Mesothelial cell of epicardium (in vitro differentiated cells): ENCODE data around the gene ST7. TPM values are rescaled to one million over a fixed set of nuclear protein-coding genes. Genes with fewer than 3 reads are reported as not detected.

Experiments
- DNase-seq, 2 experiments: peaks; one replicate each; pipeline ENCODE4 v3.0.0; 2021; ENCODE audit warnings: low spot score in 2 of 2; ENCODE audit not compliant: unreplicated experiment in 2 of 2
- H3K27ac Mint-ChIP-seq: 2 replicates; pipeline ENCODE4 v1.8.0; 2021; ENCODE audit warnings: mixed read lengths
- H3K27me3 Mint-ChIP-seq: 2 replicates; pipeline ENCODE4 v1.8.0; 2021; ENCODE audit warnings: low read depth, mixed read lengths
- H3K36me3 Mint-ChIP-seq: 2 replicates; pipeline ENCODE4 v1.8.0; 2021; ENCODE audit warnings: mixed read lengths
- H3K4me1 Mint-ChIP-seq: 2 replicates; pipeline ENCODE4 v1.8.0; 2021; ENCODE audit warnings: mixed read lengths
- H3K4me3 Mint-ChIP-seq: 2 replicates; pipeline ENCODE4 v1.8.0; 2021; ENCODE audit warnings: mild to moderate bottlenecking, moderate library complexity, mixed read lengths
- H3K9me3 Mint-ChIP-seq: 2 replicates; pipeline ENCODE4 v1.8.0; 2021; ENCODE audit warnings: mixed read lengths
- total RNA-seq: library from RNA; stranded (reverse); gene quantifications from 3 replicates; pipeline ENCODE4 v1.2.1, GENCODE V29; 2021
- TF ChIP-seq, protein P1 (sequence below): fragments of 200-600 bp; sonication (generic); IDR thresholded peaks from one replicate; pipeline ENCODE4 v1.5.0; 2021; ENCODE audit warnings: antibody characterized with exemption; ENCODE audit not compliant: unreplicated experiment

Gene ST7
- total RNA-seq, 1 donor from 2014 or later, result 40.5 TPM

DNA sequence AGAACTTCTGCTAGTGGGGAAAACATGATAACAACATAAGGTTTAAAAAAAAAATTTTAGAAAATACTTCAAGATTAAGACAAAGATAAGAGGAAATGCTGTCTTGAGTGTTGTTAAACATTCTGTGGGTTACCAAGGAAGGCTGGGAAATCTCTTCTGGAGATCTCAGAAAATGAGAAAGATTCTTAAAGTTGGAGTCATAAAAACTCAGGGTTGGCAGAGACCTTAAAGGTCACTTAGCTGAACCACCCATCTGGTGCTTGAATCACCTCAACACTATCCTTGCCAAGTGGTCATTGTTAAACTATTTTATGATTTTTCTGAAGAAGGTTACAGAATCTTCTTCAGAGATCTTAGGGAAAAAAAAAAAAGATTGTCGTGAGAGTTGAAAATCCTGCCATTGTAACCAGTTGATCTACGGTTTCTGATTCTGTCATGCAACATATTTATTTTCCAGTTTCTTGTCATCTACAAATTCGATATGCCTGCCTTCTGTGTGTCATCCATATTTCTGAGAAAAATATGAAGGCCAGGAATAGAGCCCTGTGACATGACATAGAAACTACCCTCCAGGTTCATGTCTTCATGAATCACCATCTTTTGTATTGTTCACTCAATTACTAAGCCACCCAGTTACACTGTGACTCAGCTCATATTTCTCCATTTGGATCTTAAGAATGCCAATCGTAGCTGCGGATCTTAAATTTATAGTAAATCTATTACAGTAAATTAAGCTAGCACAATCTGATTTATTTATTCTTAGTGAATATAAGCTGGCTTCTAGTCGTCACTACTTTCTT lies 179.2 kb downstream of the ST7 start:
- no peaks in the 10 kb centered on the region for H3K27me3 Mint-ChIP-seq
- peak overlapping the region; percentile 85 for H3K27ac Mint-ChIP-seq
- no peak for DNase-seq
- H3K4me1 Mint-ChIP-seq, result peaks cover 56% of the 10 kb centered on the region
- peaks cover 35% of the 10 kb centered on the region for H3K36me3 Mint-ChIP-seq
- no peaks in the 10 kb centered on the region for H3K9me3 Mint-ChIP-seq
- H3K4me3 Mint-ChIP-seq, result no peak overlapping the region
- TF ChIP-seq, protein P1, sequence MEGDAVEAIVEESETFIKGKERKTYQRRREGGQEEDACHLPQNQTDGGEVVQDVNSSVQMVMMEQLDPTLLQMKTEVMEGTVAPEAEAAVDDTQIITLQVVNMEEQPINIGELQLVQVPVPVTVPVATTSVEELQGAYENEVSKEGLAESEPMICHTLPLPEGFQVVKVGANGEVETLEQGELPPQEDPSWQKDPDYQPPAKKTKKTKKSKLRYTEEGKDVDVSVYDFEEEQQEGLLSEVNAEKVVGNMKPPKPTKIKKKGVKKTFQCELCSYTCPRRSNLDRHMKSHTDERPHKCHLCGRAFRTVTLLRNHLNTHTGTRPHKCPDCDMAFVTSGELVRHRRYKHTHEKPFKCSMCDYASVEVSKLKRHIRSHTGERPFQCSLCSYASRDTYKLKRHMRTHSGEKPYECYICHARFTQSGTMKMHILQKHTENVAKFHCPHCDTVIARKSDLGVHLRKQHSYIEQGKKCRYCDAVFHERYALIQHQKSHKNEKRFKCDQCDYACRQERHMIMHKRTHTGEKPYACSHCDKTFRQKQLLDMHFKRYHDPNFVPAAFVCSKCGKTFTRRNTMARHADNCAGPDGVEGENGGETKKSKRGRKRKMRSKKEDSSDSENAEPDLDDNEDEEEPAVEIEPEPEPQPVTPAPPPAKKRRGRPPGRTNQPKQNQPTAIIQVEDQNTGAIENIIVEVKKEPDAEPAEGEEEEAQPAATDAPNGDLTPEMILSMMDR, result no peak

DNA sequence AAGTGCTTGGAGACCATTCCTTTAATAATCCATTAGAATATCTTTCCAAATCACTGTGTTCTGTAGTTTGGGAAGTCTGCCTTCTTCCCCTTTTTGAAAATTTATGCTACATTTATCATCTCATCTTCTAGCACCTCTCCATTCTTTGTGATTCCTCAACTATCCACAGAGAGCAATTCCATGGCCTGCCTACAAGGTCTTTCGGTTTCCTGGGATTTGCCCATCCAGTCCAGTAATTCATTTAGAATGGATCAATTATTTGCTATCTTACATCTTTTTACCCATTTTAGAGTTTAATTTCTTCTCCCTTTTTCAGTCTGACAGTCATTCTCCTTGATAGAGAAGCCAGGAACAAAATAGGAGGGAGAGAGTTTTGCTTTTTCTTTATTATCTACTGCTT lies 179.8 kb downstream of the ST7 start:
- Mint-ChIP-seq H3K36me3 (peaks cover 35% of the 10 kb centered on the region), H3K9me3 (no peaks in the 10 kb centered on the region), H3K4me3 (no peak overlapping the region), H3K27me3 (no peaks in the 10 kb centered on the region), H3K4me1 (peaks cover 56% of the 10 kb centered on the region), H3K27ac (peak overlapping the region; percentile 85)
- no peak for DNase-seq
- TF ChIP-seq, protein P1, result no peak

DNA sequence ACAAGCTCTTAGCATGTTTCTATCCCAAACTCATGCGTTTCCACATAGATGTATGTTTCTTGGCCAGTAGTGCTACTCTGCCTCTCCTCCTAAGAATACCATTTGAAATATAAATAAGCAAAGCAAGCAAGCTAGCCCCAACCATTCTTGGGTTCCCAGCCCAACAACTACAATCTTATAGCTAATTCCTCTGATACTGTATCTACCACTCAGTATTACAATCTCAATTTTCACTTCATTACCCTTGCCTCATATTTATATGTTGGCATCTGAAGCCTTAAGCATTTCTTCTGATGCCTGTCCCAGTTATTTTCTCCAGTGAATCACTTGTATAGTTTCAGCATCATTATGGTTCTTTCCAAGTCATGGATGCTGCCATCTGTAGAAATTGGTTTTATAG lies 181.1 kb downstream of the ST7 start:
- TF ChIP-seq, protein P1, result no peak
- Mint-ChIP-seq H3K9me3 (no peaks in the 10 kb centered on the region), H3K4me3 (no peak overlapping the region), H3K4me1 (peaks cover 61% of the 10 kb centered on the region), H3K27ac (no peak overlapping the region), H3K27me3 (no peaks in the 10 kb centered on the region), H3K36me3 (peaks cover 35% of the 10 kb centered on the region)
- no peak for DNase-seq

DNA sequence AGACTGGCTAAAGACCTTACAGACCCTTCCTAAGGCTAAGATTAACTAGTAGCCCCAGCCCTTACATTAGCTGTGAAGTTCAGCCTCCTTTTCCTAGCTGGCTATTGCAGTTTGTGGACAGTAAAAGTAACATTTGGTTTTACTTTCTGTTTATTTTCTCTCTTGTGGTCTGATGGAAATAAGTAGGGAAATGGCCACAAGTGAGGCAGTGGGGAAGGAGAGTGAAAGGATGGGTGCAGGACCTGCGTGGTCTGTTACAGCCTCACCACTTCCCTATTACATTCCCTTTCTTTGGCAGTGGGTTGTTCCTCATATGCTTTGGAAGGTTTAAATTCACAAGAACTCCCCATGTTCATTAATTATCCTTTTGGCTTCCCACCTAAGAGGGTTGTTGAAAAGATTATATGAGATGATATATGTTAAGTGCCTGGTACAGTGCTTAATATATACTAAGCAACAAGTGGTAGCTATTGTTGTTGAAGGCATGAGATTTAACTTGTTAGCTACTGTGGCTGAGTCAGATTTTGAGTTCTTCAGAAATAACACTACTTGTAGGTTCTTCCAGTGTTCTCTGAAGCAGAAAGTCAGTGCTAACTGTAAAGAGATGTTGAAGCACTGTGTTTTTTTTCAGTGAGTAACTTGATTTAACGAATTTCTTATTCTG lies 181.7 kb downstream of the ST7 start:
- peak overlapping the region; percentile 19 for H3K27ac Mint-ChIP-seq
- DNase-seq, result no peak

DNA sequence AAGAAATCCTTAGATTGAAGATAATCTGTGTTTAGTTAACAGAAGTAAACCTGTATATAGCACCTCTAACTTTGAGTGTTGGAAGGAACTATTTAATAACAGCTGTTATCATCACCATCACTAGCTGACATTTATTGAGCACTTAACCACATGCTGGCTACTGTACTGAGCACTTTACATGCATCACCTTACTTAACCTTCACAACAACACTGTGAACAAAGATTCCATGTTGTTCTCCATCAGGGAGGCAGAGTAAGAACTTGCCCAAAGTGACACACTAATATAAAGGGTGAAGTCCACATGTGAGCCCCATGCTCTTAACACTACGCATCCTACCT lies 182.2 kb downstream of the ST7 start:
- no peak overlapping the region for H3K4me3 Mint-ChIP-seq
- H3K9me3 Mint-ChIP-seq, result no peaks in the 10 kb centered on the region
- TF ChIP-seq, protein P1, result no peak
- H3K27me3 Mint-ChIP-seq, result no peaks in the 10 kb centered on the region
- peak overlapping the region; percentile 14 for H3K27ac Mint-ChIP-seq
- H3K4me1 Mint-ChIP-seq, result peaks cover 61% of the 10 kb centered on the region
- DNase-seq, result no peak
- peaks cover 35% of the 10 kb centered on the region for H3K36me3 Mint-ChIP-seq

More for the DNA sequence above, 181.7 kb downstream of the ST7 start:
- peaks cover 61% of the 10 kb centered on the region for H3K4me1 Mint-ChIP-seq
- H3K9me3 Mint-ChIP-seq, result no peaks in the 10 kb centered on the region
- TF ChIP-seq, protein P1, result no peak
- H3K4me3 Mint-ChIP-seq, result no peak overlapping the region
- H3K27me3 Mint-ChIP-seq, result no peaks in the 10 kb centered on the region
- H3K36me3 Mint-ChIP-seq, result peaks cover 35% of the 10 kb centered on the region
